GM12878 (cell line): ENCODE data around the gene HSCB. TPM values are rescaled to one million over a fixed set of nuclear protein-coding genes. Genes with fewer than 3 reads are reported as not detected.

ENCODE experiments used
- ATAC-seq: fragments of 200-7000 bp; cut with Tn5 transposase; 3 replicates; pipeline ENCODE4 v1.9.1; 2020; ENCODE audit warnings: mild to moderate bottlenecking, moderate library complexity
- BruUV-seq: library from RNA; stranded (reverse); fragments of 400-500 nt; replicated peaks from 2 replicates; lab custom pipeline; 2021; lab: Mats Ljungman, UMichigan
- CTCF ChIA-PET: fragments of 300-600 bp; sonication (Branson Sonifier 250); formaldehyde crosslinking; extraction: SDS; loops from one replicate; lab custom pipeline; 2021; ENCODE audit warnings: inconsistent platforms; lab: Yijun Ruan, JAX
- POLR2A ChIA-PET: fragments of 350-600 bp; formaldehyde crosslinking; extraction: SDS; loops from one replicate; lab custom pipeline; 2021; ENCODE audit warnings: inconsistent platforms; lab: Charles Lee
- RAD21 ChIA-PET: fragments of 300-600 bp; sonication (Branson Sonifier 250); formaldehyde crosslinking; loops from one replicate; lab custom pipeline; 2023; ENCODE audit warnings: antibody characterized with exemption; ENCODE audit not compliant: unreplicated experiment; lab: Charles Lee
- SMC1A ChIA-PET: fragments of 300-600 bp; sonication (Branson Sonifier 250); formaldehyde crosslinking; loops from one replicate; lab custom pipeline; 2023; ENCODE audit not compliant: unreplicated experiment, uncharacterized antibody; lab: Charles Lee
- DNase-seq: peaks from one replicate; pipeline ENCODE4 v3.0.0-alpha.2; 2011; ENCODE audit warnings: low read depth, low spot score
- FAIRE-seq: peaks from 3 replicates; lab custom pipeline; 2011; peaks lifted over from hg19 to GRCh38; lab: Jason Lieb, UNC
- H2AFZ ChIP-seq: 2 replicates; pipeline ENCODE4 v1.6.0; 2011; ENCODE audit warnings: low read depth, low read length, control low read depth; ENCODE audit not compliant: control insufficient read depth
- H3K27ac ChIP-seq: 2 replicates; pipeline ENCODE4 v1.5.1; 2011; ENCODE audit warnings: control low read depth; ENCODE audit not compliant: control insufficient read depth, insufficient read depth
- H3K27me3 ChIP-seq, 2 experiments: replicated peaks in 1 of 2; 2 replicates each; pipeline versions ENCODE4 v1.6.0 to v1.6.1; 2011; ENCODE audit warnings: low read length in 1 of 2; ENCODE audit not compliant: control insufficient read depth in 2 of 2, insufficient read depth in 2 of 2
- H3K36me3 ChIP-seq, 2 experiments: 2 replicates each; pipeline ENCODE4 v1.5.1; 2011; ENCODE audit warnings: low read length in 1 of 2; ENCODE audit not compliant: control insufficient read depth in 2 of 2, insufficient read depth in 2 of 2
- H3K4me1 ChIP-seq: 2 replicates; pipeline ENCODE4 v1.6.1; 2011; ENCODE audit warnings: mild to moderate bottlenecking, low read length, moderate library complexity, mixed read lengths; ENCODE audit not compliant: control insufficient read depth, insufficient read depth
- H3K4me2 ChIP-seq: 2 replicates; pipeline ENCODE4 v1.6.0; 2011; ENCODE audit warnings: control low read depth; ENCODE audit not compliant: control insufficient read depth, insufficient read depth
- H3K4me3 ChIP-seq: fragments of 200-600 bp; sonication (generic); 2 replicates; pipeline ENCODE4 v1.5.1; 2016
- H3K79me2 ChIP-seq: 2 replicates; pipeline ENCODE4 v1.6.0; 2011; ENCODE audit warnings: low read length; ENCODE audit not compliant: control insufficient read depth, insufficient read depth
- H3K9ac ChIP-seq: 2 replicates; pipeline ENCODE4 v1.8.0; 2011; ENCODE audit warnings: low read length, control low read depth, mixed read lengths; ENCODE audit not compliant: control insufficient read depth, insufficient read depth
- H3K9me3 ChIP-seq: replicated peaks from 3 replicates; pipeline ENCODE4 v1.5.1; 2011; ENCODE audit warnings: mild to moderate bottlenecking, low read length; ENCODE audit not compliant: control insufficient read depth, insufficient read depth
- H4K20me1 ChIP-seq: 2 replicates; pipeline ENCODE4 v1.6.0; 2011; ENCODE audit not compliant: control insufficient read depth, insufficient read depth
- NFYB ChIP-seq: IDR thresholded peaks from 2 replicates; pipeline ENCODE4 v1.6.1; 2011; ENCODE audit warnings: low read depth, mild to moderate bottlenecking, low read length, improper control_type of control experiment, moderate library complexity; ENCODE audit not compliant: insufficient read depth
- TCF3 ChIP-seq: IDR thresholded peaks from 2 replicates; pipeline ENCODE4 v1.6.1; 2012; ENCODE audit warnings: low read depth, mild to moderate bottlenecking, low read length, borderline replicate concordance; ENCODE audit not compliant: insufficient read depth
- WGBS: methylation state at CpG from one replicate; pipeline ENCODE4 v1.1.6; 2016; ENCODE audit warnings: low lambda C conversion rate; ENCODE audit not compliant: insufficient replicate concordance, insufficient coverage; ENCODE audit errors: missing lambda C conversion rate; 5-methylcytosine and 5-hydroxymethylcytosine counted together
- in situ Hi-C: fragments of 300-500 bp; cut with MboI; formaldehyde crosslinking; loops from 9 replicates; pipeline ENCODE4 v1.14.3; 2018; ENCODE audit warnings: mixed read lengths
- intact Hi-C: fragments of 100-400 bp; cut with micrococcal nuclease; formaldehyde crosslinking; loops from one replicate; pipeline ENCODE4 v1.14.2; 2022; ENCODE audit not compliant: unreplicated experiment
- polyA plus RNA-seq, 11 experiments: library from polyadenylated mRNA; depleted of rRNA in 4 of 11; unstranded in 6 of 11; stranded (reverse) in 5 of 11; fragments of >200 nt; fragmentation: Nextera tagmentation in 4 of 11; fragmentation: Illumina TruSeq in 1 of 11; extraction: Ambion mirVana in 4 of 11; extraction: Trizol in 1 of 11; gene quantifications; 1 replicate in 1 of 11; 2 replicates in 10 of 11; pipeline versions ENCODE4 v1.2.1 to v1.2.3, GENCODE V29; 2011 to 2016; ENCODE audit warnings: inconsistent platforms in 2 of 11, missing spikeins in 2 of 11, low read depth in 1 of 11
- total RNA-seq, 4 experiments: library from RNA; depleted of rRNA in 3 of 4; stranded (reverse); fragments of >200 nt in 3 of 4; fragmentation: Illumina TruSeq in 1 of 4; extraction: Trizol in 1 of 4; gene quantifications; 2 replicates each; pipeline versions ENCODE4 v1.2.1 to v1.2.3, GENCODE V29; 2013 to 2021
- TF ChIP-seq, protein P1 (sequence below): fragments of 450-650 bp; IDR thresholded peaks from 2 replicates; pipeline ENCODE4 v1.6.1; 2017; ENCODE audit warnings: mild to moderate bottlenecking

Gene HSCB
- total and polyA plus RNA-seq, 10 of the 15 experiments (the other 5 are each of a cell fraction or from before 2014, with no cell fraction given), result 10.6 to 28.4 (median 20.8) TPM

DNA sequence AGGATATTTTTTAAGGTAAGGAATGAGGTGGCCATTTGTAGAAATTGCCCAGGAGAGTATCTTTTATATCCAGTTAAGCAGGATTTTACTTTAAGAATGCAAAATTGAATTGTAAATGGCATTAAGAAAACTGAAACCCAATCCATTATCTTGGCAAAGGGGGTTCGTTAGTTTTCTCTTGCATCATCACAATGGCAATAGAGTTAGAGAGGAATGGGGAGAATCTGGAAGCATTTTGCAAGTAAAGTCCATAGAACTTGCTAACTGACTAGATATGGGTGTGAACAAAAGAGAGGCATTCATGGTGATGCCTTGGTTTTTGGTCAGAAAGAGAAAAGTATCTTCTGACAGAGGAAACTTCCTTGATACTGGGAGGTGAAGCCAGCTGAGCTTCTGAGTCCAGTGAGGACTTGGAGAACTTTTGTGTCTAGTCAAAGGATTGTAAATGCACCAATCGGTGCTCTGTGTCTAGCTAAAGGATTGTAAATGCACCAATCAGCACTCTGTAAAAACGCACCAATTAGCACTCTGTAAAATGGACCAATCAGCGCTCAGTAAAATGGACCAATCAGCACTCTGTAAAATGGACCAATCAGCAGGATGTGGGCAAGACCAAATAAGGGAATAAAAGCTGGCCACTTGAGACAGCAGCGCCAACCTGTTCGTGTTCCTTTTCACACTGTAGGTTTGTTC, 27.0 kb downstream of the HSCB start:
- TF ChIP-seq, protein P1, sequence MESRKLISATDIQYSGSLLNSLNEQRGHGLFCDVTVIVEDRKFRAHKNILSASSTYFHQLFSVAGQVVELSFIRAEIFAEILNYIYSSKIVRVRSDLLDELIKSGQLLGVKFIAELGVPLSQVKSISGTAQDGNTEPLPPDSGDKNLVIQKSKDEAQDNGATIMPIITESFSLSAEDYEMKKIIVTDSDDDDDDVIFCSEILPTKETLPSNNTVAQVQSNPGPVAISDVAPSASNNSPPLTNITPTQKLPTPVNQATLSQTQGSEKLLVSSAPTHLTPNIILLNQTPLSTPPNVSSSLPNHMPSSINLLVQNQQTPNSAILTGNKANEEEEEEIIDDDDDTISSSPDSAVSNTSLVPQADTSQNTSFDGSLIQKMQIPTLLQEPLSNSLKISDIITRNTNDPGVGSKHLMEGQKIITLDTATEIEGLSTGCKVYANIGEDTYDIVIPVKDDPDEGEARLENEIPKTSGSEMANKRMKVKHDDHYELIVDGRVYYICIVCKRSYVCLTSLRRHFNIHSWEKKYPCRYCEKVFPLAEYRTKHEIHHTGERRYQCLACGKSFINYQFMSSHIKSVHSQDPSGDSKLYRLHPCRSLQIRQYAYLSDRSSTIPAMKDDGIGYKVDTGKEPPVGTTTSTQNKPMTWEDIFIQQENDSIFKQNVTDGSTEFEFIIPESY, result peak; percentile 47; the same call in 1 of the 2 replicates
- TF ChIP-seq NFYB (peak; percentile 87), TCF3 (no peak)
- H3K4me3 ChIP-seq, result no peak overlapping the region
- SMC1A ChIA-PET, result no interaction called here
- H3K27me3 ChIP-seq, result no peaks in the 10 kb centered on the region
- H3K9me3 ChIP-seq, result no peaks in the 10 kb centered on the region; the same call in 2 of the 3 replicates
- H2AFZ ChIP-seq, result no peak overlapping the region
- no TSS peak for BruUV-seq
- no peaks in the 10 kb centered on the region for H4K20me1 ChIP-seq
- H3K4me2 ChIP-seq, result no peak overlapping the region
- peaks cover 11% of the 10 kb centered on the region for H3K79me2 ChIP-seq
- POLR2A ChIA-PET, result no interaction called here
- DNase-seq, result no peak
- CTCF ChIA-PET, result no interaction called here
- 80% methylated on average over 6 of the region's 6 CpGs for WGBS
- intact Hi-C loops, result no loop called here
- no peak for ATAC-seq
- H3K36me3 ChIP-seq, result no peaks in the 10 kb centered on the region
- no peak overlapping the region for H3K9ac ChIP-seq
- FAIRE-seq, result no peak
- H3K4me1 ChIP-seq, result no peaks in the 10 kb centered on the region
- RAD21 ChIA-PET, result no interaction called here
- in situ Hi-C loops, result no loop called here
- no peak overlapping the region for H3K27ac ChIP-seq
